Panc1 (cell line): ENCODE measurements around the gene KCNQ2. TPM values are rescaled to one million over a fixed set of nuclear protein-coding genes. Genes with fewer than 3 reads are reported as not detected.

ENCODE experiments used
- ATAC-seq: fragments of 200-7000 bp; cut with Tn5 transposase; 2 replicates; pipeline ENCODE4 v1.9.1; 2020; ENCODE audit warnings: mild to moderate bottlenecking, moderate library complexity
- BruUV-seq: library from RNA; stranded (reverse); fragments of 400-500 nt; replicated peaks from 2 replicates; lab custom pipeline; 2021; lab: Mats Ljungman, UMichigan
- CTCF ChIA-PET: fragments of 300-600 bp; sonication (Branson Sonifier 250); formaldehyde crosslinking; loops from one replicate; lab custom pipeline; 2022; ENCODE audit warnings: antibody characterized with exemption; lab: Charles Lee
- POLR2A ChIA-PET: fragments of 300-600 bp; sonication (Branson Sonifier 250); formaldehyde crosslinking; loops from one replicate; lab custom pipeline; 2022; ENCODE audit warnings: antibody characterized with exemption; lab: Charles Lee
- DNase-seq: peaks from one replicate; pipeline ENCODE4 v3.0.0-alpha.2; 2010; ENCODE audit warnings: low read depth, low spot score
- H3K27ac ChIP-seq: 2 replicates; pipeline ENCODE4 v1.5.1; 2011; ENCODE audit warnings: mild to moderate bottlenecking, low read length, inconsistent platforms
- H3K27me3 ChIP-seq: fragments of 200-500 bp; sonication (Bioruptor generic); 2 replicates; pipeline ENCODE4 v1.6.0; 2014; ENCODE audit warnings: low read length, inconsistent platforms; ENCODE audit not compliant: control insufficient read depth, insufficient read depth
- H3K36me3 ChIP-seq: fragments of 200-500 bp; sonication (Bioruptor generic); 2 replicates; pipeline ENCODE4 v1.5.1; 2014; ENCODE audit warnings: inconsistent platforms, mild to moderate bottlenecking, low read length, moderate library complexity; ENCODE audit not compliant: control insufficient read depth, insufficient read depth
- H3K4me1 ChIP-seq: 2 replicates; pipeline ENCODE4 v1.5.1; 2011; ENCODE audit warnings: inconsistent platforms, mild to moderate bottlenecking, low read length, moderate library complexity; ENCODE audit not compliant: control insufficient read depth, insufficient read depth
- H3K4me3 ChIP-seq, 2 experiments: 2 replicates each; pipeline ENCODE4 v1.5.1; 2011 to 2012; ENCODE audit warnings: low read depth in 2 of 2, low read length in 2 of 2, mild to moderate bottlenecking in 2 of 2, inconsistent platforms in 1 of 2, moderate library complexity in 1 of 2
- H3K9me3 ChIP-seq: fragments of 200-500 bp; sonication (Bioruptor generic); 2 replicates; pipeline ENCODE4 v1.5.1; 2014; ENCODE audit warnings: low read depth, mild to moderate bottlenecking, inconsistent platforms, low read length, moderate library complexity; ENCODE audit not compliant: control insufficient read depth, insufficient read depth
- POLR2AphosphoS5 ChIP-seq: IDR thresholded peaks from 2 replicates; pipeline ENCODE4 v1.6.1; 2012; ENCODE audit warnings: mild to moderate bottlenecking, low read depth, low read length, moderate library complexity
- SIN3A ChIP-seq: IDR thresholded peaks from 2 replicates; pipeline ENCODE4 v1.6.1; 2012; ENCODE audit warnings: low read depth, mild to moderate bottlenecking, low read length, moderate library complexity, borderline replicate concordance; ENCODE audit not compliant: insufficient read depth
- TCF7L2 ChIP-seq: IDR thresholded peaks from 2 replicates; pipeline ENCODE4 v1.6.1; 2011; ENCODE audit warnings: mild to moderate bottlenecking, low read depth, low read length, inconsistent platforms
- in situ Hi-C: cut with HindIII; loops from 2 replicates; pipeline ENCODE4 v1.10.0; 2016; ENCODE audit warnings: low sequenced_read_pairs, low pct_unique_long_range_greater_than_20kb
- intact Hi-C: fragments of 100-400 bp; cut with micrococcal nuclease; formaldehyde crosslinking; loops from one replicate; pipeline ENCODE4 v1.10.0; 2022; ENCODE audit not compliant: unreplicated experiment
- total RNA-seq: library from RNA; stranded (reverse); gene quantifications from one replicate; pipeline ENCODE4 v1.2.1, GENCODE V29; 2021; ENCODE audit not compliant: unreplicated experiment
- TF ChIP-seq, protein P1 (sequence below), 2 experiments: IDR thresholded peaks; 2 replicates each; pipeline ENCODE4 v1.6.1; 2011 to 2012; ENCODE audit warnings: low read depth in 2 of 2, control low read depth in 1 of 2, low read length in 1 of 2, mild to moderate bottlenecking in 1 of 2, moderate library complexity in 1 of 2; ENCODE audit not compliant: insufficient read depth in 1 of 2
- TF ChIP-seq, protein P2 (sequence below): fragments of 450-650 bp; IDR thresholded peaks from 2 replicates; pipeline ENCODE4 v1.5.1; 2017; ENCODE audit warnings: mild to moderate bottlenecking

The KCNQ2 gene
- total RNA-seq, 1 experiment from 2014 or later = 19.4 TPM

DNA sequence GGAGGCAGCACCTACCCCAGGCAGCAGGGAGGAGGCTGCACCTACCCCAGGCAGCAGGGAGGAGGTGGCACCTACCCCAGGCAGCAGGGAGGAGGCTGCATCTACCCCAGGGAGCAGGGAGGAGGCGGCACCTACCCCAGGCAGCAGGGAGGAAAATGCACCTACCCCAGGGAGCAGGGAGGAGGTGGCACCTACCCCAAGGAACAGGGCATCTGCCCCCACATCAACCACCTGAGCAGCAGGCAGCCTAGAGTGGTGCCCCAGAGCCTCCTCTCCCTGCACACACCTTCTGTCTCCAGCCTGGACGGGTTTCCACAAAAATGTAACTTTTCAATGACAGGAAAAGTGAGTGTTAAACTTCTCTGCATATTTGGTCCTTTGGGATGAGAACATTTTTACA is 10.2 kb downstream of the KCNQ2 start:
- in situ Hi-C loops (no loop called here), intact Hi-C loops (no loop called here)
- ATAC-seq = no peak
- no peaks in the 10 kb centered on the region for H3K27me3 ChIP-seq
- H3K9me3 ChIP-seq = no peaks in the 10 kb centered on the region
- TF ChIP-seq SIN3A = no peak
- TF ChIP-seq POLR2AphosphoS5 = no peak
- TF ChIP-seq, protein P1, sequence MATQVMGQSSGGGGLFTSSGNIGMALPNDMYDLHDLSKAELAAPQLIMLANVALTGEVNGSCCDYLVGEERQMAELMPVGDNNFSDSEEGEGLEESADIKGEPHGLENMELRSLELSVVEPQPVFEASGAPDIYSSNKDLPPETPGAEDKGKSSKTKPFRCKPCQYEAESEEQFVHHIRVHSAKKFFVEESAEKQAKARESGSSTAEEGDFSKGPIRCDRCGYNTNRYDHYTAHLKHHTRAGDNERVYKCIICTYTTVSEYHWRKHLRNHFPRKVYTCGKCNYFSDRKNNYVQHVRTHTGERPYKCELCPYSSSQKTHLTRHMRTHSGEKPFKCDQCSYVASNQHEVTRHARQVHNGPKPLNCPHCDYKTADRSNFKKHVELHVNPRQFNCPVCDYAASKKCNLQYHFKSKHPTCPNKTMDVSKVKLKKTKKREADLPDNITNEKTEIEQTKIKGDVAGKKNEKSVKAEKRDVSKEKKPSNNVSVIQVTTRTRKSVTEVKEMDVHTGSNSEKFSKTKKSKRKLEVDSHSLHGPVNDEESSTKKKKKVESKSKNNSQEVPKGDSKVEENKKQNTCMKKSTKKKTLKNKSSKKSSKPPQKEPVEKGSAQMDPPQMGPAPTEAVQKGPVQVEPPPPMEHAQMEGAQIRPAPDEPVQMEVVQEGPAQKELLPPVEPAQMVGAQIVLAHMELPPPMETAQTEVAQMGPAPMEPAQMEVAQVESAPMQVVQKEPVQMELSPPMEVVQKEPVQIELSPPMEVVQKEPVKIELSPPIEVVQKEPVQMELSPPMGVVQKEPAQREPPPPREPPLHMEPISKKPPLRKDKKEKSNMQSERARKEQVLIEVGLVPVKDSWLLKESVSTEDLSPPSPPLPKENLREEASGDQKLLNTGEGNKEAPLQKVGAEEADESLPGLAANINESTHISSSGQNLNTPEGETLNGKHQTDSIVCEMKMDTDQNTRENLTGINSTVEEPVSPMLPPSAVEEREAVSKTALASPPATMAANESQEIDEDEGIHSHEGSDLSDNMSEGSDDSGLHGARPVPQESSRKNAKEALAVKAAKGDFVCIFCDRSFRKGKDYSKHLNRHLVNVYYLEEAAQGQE (IDR thresholded peaks at IDR 0.05; ENCODE audit: insufficient read depth in 1 of 2, low read depth in 2 of 2, low read length in 1 of 2) = no peak
- TF ChIP-seq TCF7L2 = no peak
- TF ChIP-seq, protein P2, sequence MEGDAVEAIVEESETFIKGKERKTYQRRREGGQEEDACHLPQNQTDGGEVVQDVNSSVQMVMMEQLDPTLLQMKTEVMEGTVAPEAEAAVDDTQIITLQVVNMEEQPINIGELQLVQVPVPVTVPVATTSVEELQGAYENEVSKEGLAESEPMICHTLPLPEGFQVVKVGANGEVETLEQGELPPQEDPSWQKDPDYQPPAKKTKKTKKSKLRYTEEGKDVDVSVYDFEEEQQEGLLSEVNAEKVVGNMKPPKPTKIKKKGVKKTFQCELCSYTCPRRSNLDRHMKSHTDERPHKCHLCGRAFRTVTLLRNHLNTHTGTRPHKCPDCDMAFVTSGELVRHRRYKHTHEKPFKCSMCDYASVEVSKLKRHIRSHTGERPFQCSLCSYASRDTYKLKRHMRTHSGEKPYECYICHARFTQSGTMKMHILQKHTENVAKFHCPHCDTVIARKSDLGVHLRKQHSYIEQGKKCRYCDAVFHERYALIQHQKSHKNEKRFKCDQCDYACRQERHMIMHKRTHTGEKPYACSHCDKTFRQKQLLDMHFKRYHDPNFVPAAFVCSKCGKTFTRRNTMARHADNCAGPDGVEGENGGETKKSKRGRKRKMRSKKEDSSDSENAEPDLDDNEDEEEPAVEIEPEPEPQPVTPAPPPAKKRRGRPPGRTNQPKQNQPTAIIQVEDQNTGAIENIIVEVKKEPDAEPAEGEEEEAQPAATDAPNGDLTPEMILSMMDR = no peak
- peaks cover 5% of the 10 kb centered on the region for H3K4me1 ChIP-seq
- ChIA-PET CTCF (no interaction called here), POLR2A (no interaction called here)
- no peak for DNase-seq
- no TSS peak for BruUV-seq
- H3K36me3 ChIP-seq = no peaks in the 10 kb centered on the region
- H3K27ac ChIP-seq = no peak overlapping the region
- no peak overlapping the region for H3K4me3 ChIP-seq

DNA sequence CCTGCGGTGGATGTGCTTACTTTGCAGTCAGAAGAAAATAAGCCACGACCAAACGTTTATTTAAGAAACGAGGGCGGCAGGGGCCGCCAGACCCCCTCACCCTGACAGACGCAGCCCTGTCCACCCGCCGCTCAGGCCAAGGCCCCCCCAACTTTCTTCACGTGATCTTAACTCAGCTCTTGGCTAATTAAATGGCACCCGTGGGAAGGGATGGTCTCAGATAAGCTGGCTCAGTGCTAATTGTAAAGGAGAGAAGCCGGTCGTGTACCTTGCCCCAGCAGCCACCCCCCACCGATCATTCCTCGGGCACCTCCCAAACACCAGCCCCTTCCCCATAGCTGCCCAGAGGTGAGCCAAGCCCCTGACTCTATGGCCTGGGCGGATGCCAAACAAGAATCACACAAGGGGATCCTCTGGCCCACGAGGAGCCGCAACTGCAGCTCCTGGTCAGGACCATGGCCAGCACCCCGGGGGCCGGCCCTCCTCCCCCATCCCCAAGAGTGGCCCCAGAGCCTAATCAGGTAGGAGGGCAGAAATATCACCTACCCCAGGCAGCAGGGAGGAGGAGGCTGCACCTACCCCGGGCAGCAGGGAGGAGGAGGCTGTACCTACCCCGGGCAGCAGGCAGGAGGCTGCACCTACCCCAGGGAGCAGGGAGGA is 11.2 kb downstream of the KCNQ2 start:
- no TSS peak for BruUV-seq
- Histone ChIP-seq H3K4me1 (peaks cover 12% of the 10 kb centered on the region), H3K27ac (no peak overlapping the region), H3K9me3 (no peaks in the 10 kb centered on the region), H3K27me3 (no peaks in the 10 kb centered on the region), H3K4me3 (no peak overlapping the region), H3K36me3 (no peaks in the 10 kb centered on the region)
- DNase-seq = no peak
- no peak for TF ChIP-seq SIN3A
- TF ChIP-seq, protein P1 (IDR thresholded peaks at IDR 0.05; ENCODE audit: insufficient read depth in 1 of 2, low read depth in 2 of 2, low read length in 1 of 2) = peak; percentile 95 to 97
- TF ChIP-seq TCF7L2 = no peak
- no peak for TF ChIP-seq POLR2AphosphoS5
- TF ChIP-seq, protein P2 = no peak
- no peak for ATAC-seq
- ChIA-PET CTCF (interaction anchor here (0.8 kb wide), 1 partner anchor 77 kb away, joined by 4 read pairs; no protein-coding TSS in a partner anchor), POLR2A (no interaction called here)
- in situ Hi-C loops (no loop called here), intact Hi-C loops (no loop called here)
